ENCODE results near the gene CIAO3.

The CIAO3 gene

GRCh38 chr16:720990-721764, 19.6 kb downstream of the CIAO3 start, which contains the start of gene ANTKMT (continued):
- TF ChIP-seq ZNF473 (tag by site-specific recombination; IDR thresholded peaks at IDR 0.05) (no peak), ZNF549 (tag by site-specific recombination; IDR thresholded peaks at IDR 0.05) (no peak), ZNF155 (tag by site-specific recombination; IDR thresholded peaks at IDR 0.05) (no peak), ZNF26 (tag by site-specific recombination; IDR thresholded peaks at IDR 0.05) (no peak), ZFP3 (tag by site-specific recombination; IDR thresholded peaks at IDR 0.05; ENCODE audit: low read depth) (no peak), ZNF24 (tag by site-specific recombination; IDR thresholded peaks at IDR 0.05) (no peak), ZNF335 (tag by site-specific recombination; conservative IDR thresholded peaks at IDR 0.05) (no peak), ZNF10 (tag by site-specific recombination; IDR thresholded peaks at IDR 0.05) (no peak), ZNF138 (tag by site-specific recombination; IDR thresholded peaks at IDR 0.05; ENCODE audit: borderline replicate concordance) (no peak), ZNF423 (tag by site-specific recombination; IDR thresholded peaks at IDR 0.05) (no peak), ZNF621 (tag by site-specific recombination; IDR thresholded peaks at IDR 0.05) (no peak), GLI2 (tag by site-specific recombination; IDR thresholded peaks at IDR 0.05; ENCODE audit: borderline replicate concordance, low read depth) (no peak), ZNF704 (tag by site-specific recombination; IDR thresholded peaks at IDR 0.05) (no peak), BCL11A (tag by site-specific recombination; IDR thresholded peaks at IDR 0.05; ENCODE audit: low read depth) (no peak), ZNF518A (tag by site-specific recombination; conservative IDR thresholded peaks at IDR 0.05; ENCODE audit: low read depth) (no peak), ZNF416 (tag by site-specific recombination; IDR thresholded peaks at IDR 0.05) (no peak), ZSCAN5A (tag by site-specific recombination; IDR thresholded peaks at IDR 0.05) (no peak), RBAK (tag by site-specific recombination; IDR thresholded peaks at IDR 0.05) (no peak), INSM2 (tag by site-specific recombination; IDR thresholded peaks at IDR 0.05) (no peak), ZBTB49 (tag by site-specific recombination; IDR thresholded peaks at IDR 0.05; ENCODE audit: low read depth) (no peak), ZSCAN18 (tag by site-specific recombination; IDR thresholded peaks at IDR 0.05) (no peak), ZNF354C (tag by site-specific recombination; IDR thresholded peaks at IDR 0.05; ENCODE audit: borderline replicate concordance, low read depth) (no peak), ZBTB17 (tag by site-specific recombination; IDR thresholded peaks at IDR 0.05) (no peak), ZNF830 (tag by site-specific recombination; IDR thresholded peaks at IDR 0.05; ENCODE audit: low read depth) (no peak), ZNF530 (tag by site-specific recombination; IDR thresholded peaks at IDR 0.05; ENCODE audit: low read depth) (no peak)
